Gastrocnemius medialis (tissue), 4 donors: Measurements from ENCODE around the gene RSPH6A. TPM values are rescaled to one million over a fixed set of nuclear protein-coding genes. Genes with fewer than 3 reads are reported as not detected.

Source experiments
- ATAC-seq, 2 donors: fragments of 150-250 bp; one replicate each; pipeline ENCODE4 v1.9.1; 2016
- DNase-seq, 2 donors: peaks; one replicate each; pipeline ENCODE4 v3.0.0-alpha.2; 2019
- H3K27ac ChIP-seq, 4 donors: fragments of 200-600 bp; sonication (generic); 1 replicate in 1 of 4; 2 replicates in 3 of 4; pipeline ENCODE4 v1.5.1; 2016 to 2018; ENCODE audit warnings: mild to moderate bottlenecking in 2 of 4, moderate library complexity in 1 of 4
- H3K27me3 ChIP-seq, 3 donors: fragments of 200-600 bp; sonication (generic) in 2 of 3; 1 replicate in 1 of 3; 2 replicates in 2 of 3; pipeline versions ENCODE4 v1.5.1 to v1.6.0; 2016 to 2019; ENCODE audit warnings: mild to moderate bottlenecking in 1 of 3, moderate library complexity in 1 of 3
- H3K36me3 ChIP-seq, 2 donors: fragments of 200-600 bp; sonication (generic) in 1 of 2; one replicate each; pipeline ENCODE4 v1.5.1; 2017 to 2018
- H3K4me1 ChIP-seq, 2 donors: fragments of 200-600 bp; sonication (generic) in 1 of 2; one replicate each; pipeline ENCODE4 v1.5.1; 2016 to 2017; ENCODE audit warnings: mild to moderate bottlenecking in 2 of 2
- H3K4me3 ChIP-seq, 4 donors: fragments of 200-600 bp; sonication (generic) in 3 of 4; 1 replicate in 1 of 4; 2 replicates in 3 of 4; pipeline ENCODE4 v1.5.1; 2016 to 2019; ENCODE audit warnings: mild to moderate bottlenecking in 2 of 4
- H3K9me3 ChIP-seq, 3 donors: fragments of 200-600 bp; sonication (generic) in 2 of 3; 1 replicate in 1 of 3; 2 replicates in 2 of 3; pipeline ENCODE4 v1.5.1; 2016 to 2019
- CTCF ChIP-seq, 5 experiments: fragments of 450-650 bp in 3 of 5; fragments of 200-600 bp in 2 of 5; sonication (generic) in 2 of 5; IDR thresholded peaks in 4 of 5; conservative IDR thresholded peaks in 1 of 5; 1 replicate in 4 of 5; 2 replicates in 1 of 5; pipeline ENCODE4 v1.5.1; 2016 to 2019; ENCODE audit warnings: antibody characterized with exemption in 5 of 5, mild to moderate bottlenecking in 3 of 5, moderate library complexity in 3 of 5
- POLR2A ChIP-seq, 2 donors: fragments of 450-650 bp; IDR thresholded peaks; one replicate each; pipeline ENCODE4 v1.6.1; 2017; ENCODE audit warnings: antibody characterized with exemption in 2 of 2, mild to moderate bottlenecking in 2 of 2, moderate library complexity in 2 of 2
- in situ Hi-C, 4 donors: fragments of 200-750 bp; cut with MboI; loops; one replicate each; pipeline versions ENCODE4 v1.15.0 to v1.8.0; 2017; ENCODE audit warnings: low sequenced_read_pairs in 4 of 4
- intact Hi-C: fragments of 100-400 bp; cut with DNase I; formaldehyde crosslinking; loops from one replicate; pipeline ENCODE4 v1.15.1; 2023; ENCODE audit warnings: low total_unique reads
- total RNA-seq, 4 donors: library from RNA; depleted of rRNA; stranded (reverse); fragments of >200 nt; gene quantifications; one replicate each; pipeline versions ENCODE4 v1.1.0 to v1.2.3, GENCODE V29; 2016

Gene RSPH6A
- total RNA-seq, 4 donors from 2014 or later, result not detected

- Histone ChIP-seq H3K4me3 (peak within 1 kb of the TSS; percentile 62 to 95 (median 86)), H3K27ac (peak within 1 kb of the TSS; percentile 85 to 95 (median 90)), H3K4me1 (peaks cover 17 to 22% of the 10 kb centered on the region in 2 donors), H3K27me3 (peaks cover 10 to 16% (median 10%) of the 10 kb centered on the region in 3 donors), H3K9me3 (no peaks in the 10 kb centered on the region), H3K36me3 (peaks cover 0 to 13% of the 10 kb centered on the region in 2 donors)
- in situ Hi-C loops (no loop called here), intact Hi-C loops (loop anchor here (1.0 to 2.0 kb wide), 5 partner anchors 24 to 155 kb away; partner anchors contain the start of genes CCDC61, IRF2BP1 and MYPOP)
- peak; percentile 99 for ATAC-seq
- DNase-seq, result peak; percentile 98 to 99
- TF ChIP-seq CTCF (IDR thresholded peaks at IDR 0.05 in 4 of 5, conservative IDR thresholded peaks at IDR 0.05 in 1 of 5) (no peak), POLR2A (IDR thresholded peaks at IDR 0.05) (peak; percentile 62 to 82)
These were observed 47.6 kb upstream of the RSPH6A start, which contains the start of gene SYMPK for GRCh38 chr19:45862564-45863334. Gene SYMPK, minus strand, starts transcription at chr19:45863147. Its CDS starts 8,652 bp downstream, at chr19:45854495.

- H3K4me1 ChIP-seq, result peaks cover 17 to 22% of the 10 kb centered on the region in 2 donors
- H3K36me3 ChIP-seq, result peaks cover 0 to 13% of the 10 kb centered on the region in 2 donors
- intact Hi-C loops (loop anchor here (1.0 to 2.0 kb wide), 3 partner anchors 91 to 155 kb away; partner anchors contain the start of gene CCDC61), in situ Hi-C loops (no loop called here)
- peak overlapping the region; percentile 62 to 95 (median 86) for H3K4me3 ChIP-seq
- ATAC-seq, result peak; percentile 3 to 20
- TF ChIP-seq CTCF (IDR thresholded peaks at IDR 0.05 in 4 of 5, conservative IDR thresholded peaks at IDR 0.05 in 1 of 5), result no peak
- no peak for TF ChIP-seq POLR2A (IDR thresholded peaks at IDR 0.05)
- H3K9me3 ChIP-seq, result no peaks in the 10 kb centered on the region
- peaks cover 10 to 16% (median 10%) of the 10 kb centered on the region in 3 donors for H3K27me3 ChIP-seq
- no peak for DNase-seq
- peak overlapping the region; percentile 85 to 95 (median 90) for H3K27ac ChIP-seq
These were observed 47.1 kb upstream of the RSPH6A start for GRCh38 chr19:45862271-45862563.

- in situ Hi-C loops (no loop called here), intact Hi-C loops (no loop called here)
- ATAC-seq (no peak), DNase-seq (no peak)
- H3K27me3 ChIP-seq, result peaks cover 10 to 16% (median 10%) of the 10 kb centered on the region in 3 donors
- no peak overlapping the region for H3K4me3 ChIP-seq
- H3K9me3 ChIP-seq, result no peaks in the 10 kb centered on the region
- TF ChIP-seq CTCF (IDR thresholded peaks at IDR 0.05 in 4 of 5, conservative IDR thresholded peaks at IDR 0.05 in 1 of 5) (no peak), POLR2A (IDR thresholded peaks at IDR 0.05) (no peak)
- H3K4me1 ChIP-seq, result peaks cover 17 to 22% of the 10 kb centered on the region in 2 donors
- H3K36me3 ChIP-seq, result peaks cover 0 to 13% of the 10 kb centered on the region in 2 donors
- H3K27ac ChIP-seq, result no peak overlapping the region
These were observed 45.5 kb upstream of the RSPH6A start for GRCh38 chr19:45860359-45861259.

GRCh38 chr19:45854167-45854778, 39.2 kb upstream of the RSPH6A start:
- TF ChIP-seq CTCF (IDR thresholded peaks at IDR 0.05 in 4 of 5, conservative IDR thresholded peaks at IDR 0.05 in 1 of 5) (no peak), POLR2A (IDR thresholded peaks at IDR 0.05) (no peak)
- peaks cover 0 to 63% of the 10 kb centered on the region in 2 donors for H3K36me3 ChIP-seq
- ATAC-seq, result no peak
- in situ Hi-C loops (no loop called here), intact Hi-C loops (no loop called here)
- H3K4me1 ChIP-seq, result no peaks in the 10 kb centered on the region
- no peak overlapping the region for H3K27ac ChIP-seq
- H3K9me3 ChIP-seq, result no peaks in the 10 kb centered on the region
- DNase-seq, result no peak
- H3K27me3 ChIP-seq, result no peaks in the 10 kb centered on the region
- no peak overlapping the region for H3K4me3 ChIP-seq
